ENCODE results near the gene ARPC1B. TPM values are rescaled to one million over a fixed set of nuclear protein-coding genes. Genes with fewer than 3 reads are reported as not detected.

The ARPC1B gene
- total and polyA plus RNA-seq, 9 of the 15 experiments (the other 6 are each of a cell fraction or from before 2014, with no cell fraction given) = 6.7 to 357 (median 211) TPM

GRCh38 chr7:99408379-99409191 lies 34.1 kb downstream of the ARPC1B start, which contains the start of the genes BUD31 and PDAP1 (continued):
- no peak for TF ChIP-seq CBX2 (IDR thresholded peaks at IDR 0.05; ENCODE audit: insufficient read depth, low read length, poor library complexity, severe bottlenecking)
- no peak; the same call in 1 of the 2 replicates for TF ChIP-seq FOXK1 (CRISPR knock-in tag; IDR thresholded peaks at IDR 0.05; ENCODE audit: borderline replicate concordance)
- TF ChIP-seq ZNF518B (CRISPR knock-in tag; IDR thresholded peaks at IDR 0.05) = no peak
- no peak for TF ChIP-seq SRSF3 (IDR thresholded peaks at IDR 0.05; ENCODE audit: insufficient read depth, low read length)
- TF ChIP-seq PHB2 (IDR thresholded peaks at IDR 0.05; ENCODE audit: low read depth) = no peak
- 0 out of 2 replicates have a peak, but pooled peaks have one; percentile 44 for TF ChIP-seq TCF7L2 (IDR thresholded peaks at IDR 0.05; ENCODE audit: low read depth, low read length)
- TF ChIP-seq MBD1 (CRISPR knock-in tag; IDR thresholded peaks at IDR 0.05) = no peak
- TF ChIP-seq CLOCK (CRISPR knock-in tag; IDR thresholded peaks at IDR 0.05; ENCODE audit: borderline replicate concordance) = 0 out of 2 replicates have a peak, but pooled peaks have one; percentile 10
- no peak for TF ChIP-seq ZNF3 (CRISPR knock-in tag; IDR thresholded peaks at IDR 0.05)
- TF ChIP-seq PRMT5 (CRISPR knock-in tag; IDR thresholded peaks at IDR 0.05) = no peak
- TF ChIP-seq CAMTA2 (CRISPR knock-in tag; conservative IDR thresholded peaks at IDR 0.05) = no peak
- no peak for TF ChIP-seq NR0B1 (IDR thresholded peaks at IDR 0.05; ENCODE audit: partially characterized antibody)
- TF ChIP-seq TAF9B (IDR thresholded peaks at IDR 0.05; ENCODE audit: partially characterized antibody) = peak; percentile 88
- TF ChIP-seq HDAC8 (tag; IDR thresholded peaks at IDR 0.05) = peak; percentile 83
- peak; percentile 31 to 42 for TF ChIP-seq RAD21 (CRISPR knock-in tag; conservative IDR thresholded peaks at IDR 0.05 in 1 of 2, IDR thresholded peaks at IDR 0.05 in 1 of 2)

Measured in K562 (cell line).